Cerebellar nuclear complex (tissue), 1 donor: ENCODE data around the gene TNS3.
A peak's percentile ranks its signal among the peaks of the same experiment; 100 is the strongest.

Experiments
- DNase-seq, 2 experiments: peaks; one replicate each; lab custom pipeline; 2025; lab: John Stamatoyannopoulos, UW

Gene TNS3

GRCh38 chr7:47385536-47386125, 196.3 kb downstream of the TNS3 start:
- no peak for DNase-seq

DNA sequence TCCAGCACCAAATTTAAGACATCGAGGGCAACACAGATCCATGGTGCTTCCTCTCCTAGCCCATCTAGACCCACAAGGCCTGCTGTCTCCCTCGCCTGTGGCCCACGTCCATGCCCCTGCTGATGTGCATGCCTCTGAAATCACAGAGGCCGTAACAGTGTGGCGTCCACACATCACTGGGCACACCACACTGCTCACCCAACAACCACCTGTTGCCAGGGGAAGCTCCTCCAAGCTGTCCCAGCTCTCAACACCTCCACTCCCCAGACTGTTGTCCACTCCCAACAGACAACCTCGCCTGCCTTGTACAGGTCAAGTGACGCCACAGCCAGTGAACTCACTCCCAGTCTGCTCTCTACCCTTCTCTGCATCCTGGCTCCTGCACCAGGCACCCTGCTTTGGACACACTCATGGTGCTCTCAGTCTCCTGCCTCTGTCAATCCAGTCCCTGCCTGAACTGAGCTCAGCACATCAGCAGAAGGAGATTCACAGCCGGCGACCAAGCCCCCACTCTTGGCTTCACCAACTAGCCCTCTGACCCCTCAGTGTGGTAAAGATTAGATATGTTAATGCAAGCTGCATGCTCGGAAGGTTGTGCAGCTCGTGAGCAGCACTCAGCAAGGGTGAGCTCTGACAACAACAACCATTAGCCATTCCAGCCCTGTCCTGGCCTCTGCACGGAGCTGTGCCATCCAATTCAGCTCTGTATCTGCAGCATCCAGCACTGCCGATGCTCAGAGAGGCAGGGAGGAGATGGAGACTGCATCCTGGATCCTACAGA, 197.0 kb downstream of the TNS3 start:
- no peak for DNase-seq

GRCh38 chr7:47383696-47384445, 198.0 kb downstream of the TNS3 start:
- DNase-seq = no peak

DNA sequence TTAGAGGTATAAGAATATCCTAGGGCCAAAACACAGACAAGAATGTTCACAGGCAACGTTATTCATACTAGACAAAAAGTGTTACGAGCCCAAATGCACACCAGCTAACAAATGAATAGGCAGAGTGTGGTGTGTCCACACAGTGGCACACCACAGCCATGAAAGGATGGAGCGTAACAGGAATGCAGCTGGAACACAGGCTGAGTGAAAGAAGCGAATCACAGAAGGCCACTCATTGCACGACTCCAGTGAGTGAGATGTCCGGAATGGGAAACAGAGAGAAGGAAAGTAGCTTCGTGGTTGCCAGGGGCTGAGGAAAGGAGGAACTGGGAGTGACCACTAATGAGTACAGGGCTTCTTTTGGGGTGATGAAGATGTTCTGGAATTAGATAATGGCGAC, 198.8 kb downstream of the TNS3 start:
- no peak for DNase-seq

DNA sequence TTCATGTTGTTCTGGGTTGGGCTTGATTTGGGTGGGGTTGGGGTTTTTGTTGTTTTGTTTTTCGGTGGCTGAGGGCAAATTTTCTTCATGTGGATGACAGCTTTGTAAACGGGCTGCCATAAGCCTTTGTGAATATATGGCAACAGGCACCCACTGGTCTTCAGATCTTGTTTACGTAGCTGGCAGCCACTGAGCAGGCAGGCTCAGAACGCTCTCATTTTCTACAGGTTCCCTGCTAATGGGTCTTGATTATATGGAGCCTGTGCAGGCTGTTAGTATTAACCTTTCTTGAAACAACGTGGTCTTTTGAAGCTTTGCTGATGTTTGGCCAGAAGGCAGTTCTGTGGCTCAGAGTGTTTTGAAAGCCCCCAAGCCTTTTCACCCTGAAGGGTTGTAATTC, 199.7 kb downstream of the TNS3 start:
- no peak for DNase-seq

GRCh38 chr7:47381134-47381495, 200.8 kb downstream of the TNS3 start:
- no peak for DNase-seq

GRCh38 chr7:47380325-47381133, 201.4 kb downstream of the TNS3 start:
- DNase-seq = no peak

DNA sequence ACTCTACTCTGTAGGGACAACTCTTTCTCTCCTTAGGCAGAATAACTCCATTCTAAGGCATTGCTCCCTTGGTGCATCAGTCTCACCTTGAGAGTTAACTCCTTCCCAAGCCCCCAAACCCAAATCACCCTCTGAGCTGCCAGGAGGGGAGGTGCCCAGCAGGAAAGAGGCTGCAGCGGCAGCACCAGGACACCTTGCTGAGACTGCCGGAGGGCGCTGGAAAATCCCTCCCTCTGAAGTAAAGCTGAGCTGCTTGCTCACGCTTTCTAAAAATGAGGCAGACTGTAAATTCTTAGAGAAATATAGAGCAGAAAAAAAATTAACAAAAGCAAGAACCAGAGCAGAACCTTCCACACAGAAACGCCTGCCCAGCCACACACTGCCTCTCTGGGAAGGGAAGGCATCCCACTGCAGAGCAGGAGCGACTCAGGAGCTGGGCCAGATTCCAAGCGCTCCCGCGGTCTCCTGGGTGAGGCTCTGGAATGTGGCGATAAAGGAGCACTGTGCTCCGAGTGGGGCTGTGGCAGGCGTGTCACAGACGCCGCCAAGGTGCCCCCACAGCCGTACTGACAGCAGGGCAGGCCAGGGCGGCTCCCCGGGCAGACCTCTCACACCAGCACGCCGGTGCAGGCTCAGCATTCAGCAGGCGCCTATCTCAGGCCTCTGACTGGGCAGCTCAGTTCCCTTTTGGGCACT, 202.1 kb downstream of the TNS3 start:
- peak; percentile 3 to 24 for DNase-seq

GRCh38 chr7:47378728-47379395, 203.0 kb downstream of the TNS3 start:
- DNase-seq = no peak

DNA sequence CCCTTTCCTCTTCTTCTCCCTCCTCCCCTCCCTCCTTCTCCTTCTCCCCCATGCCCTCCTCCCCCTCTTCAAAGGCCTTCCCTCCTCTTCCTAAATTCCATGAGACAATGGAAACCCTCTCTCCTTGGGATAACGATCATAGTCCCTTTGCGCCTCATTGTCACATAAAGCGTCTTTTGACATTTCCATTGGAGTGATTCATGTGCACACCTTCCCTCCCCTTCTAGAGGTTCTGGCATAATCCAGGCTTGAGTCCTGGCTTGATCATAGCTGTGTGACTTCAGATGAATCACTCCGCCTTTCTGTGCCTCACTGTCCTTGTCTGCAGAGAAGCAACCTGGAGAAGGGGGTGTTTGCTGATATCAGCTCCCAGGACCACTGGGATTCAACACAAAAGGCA, 204.2 kb downstream of the TNS3 start:
- no peak for DNase-seq

DNA sequence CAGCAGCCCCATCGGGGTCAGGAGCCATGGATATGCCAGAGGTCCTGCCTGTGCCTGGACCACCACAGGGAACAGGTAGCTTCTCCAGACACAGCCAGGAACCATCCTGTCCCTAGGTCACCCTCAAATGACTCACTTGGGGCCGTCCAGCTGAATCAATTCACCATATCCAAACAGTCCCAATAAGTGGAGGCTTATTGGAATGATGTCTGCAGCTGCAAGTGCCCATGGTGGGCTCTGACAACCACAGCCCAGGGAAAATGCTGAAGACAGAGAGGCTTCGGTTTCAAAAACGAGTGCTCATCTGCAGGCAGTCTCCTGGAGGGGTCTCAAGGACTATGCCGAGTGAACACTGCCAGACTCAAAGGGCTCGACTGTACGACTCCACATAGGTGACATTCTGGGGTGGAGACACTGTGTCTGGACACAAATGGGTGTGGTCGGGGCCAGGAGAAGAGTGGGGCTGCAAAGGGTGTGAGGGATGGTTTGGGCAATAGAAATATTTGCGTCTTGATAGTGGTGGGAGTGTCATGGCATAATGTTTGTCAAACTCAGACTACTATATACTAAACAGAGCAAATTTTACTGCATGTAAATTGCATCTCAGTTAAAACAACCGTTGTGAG, 204.8 kb downstream of the TNS3 start:
- DNase-seq = no peak

DNA sequence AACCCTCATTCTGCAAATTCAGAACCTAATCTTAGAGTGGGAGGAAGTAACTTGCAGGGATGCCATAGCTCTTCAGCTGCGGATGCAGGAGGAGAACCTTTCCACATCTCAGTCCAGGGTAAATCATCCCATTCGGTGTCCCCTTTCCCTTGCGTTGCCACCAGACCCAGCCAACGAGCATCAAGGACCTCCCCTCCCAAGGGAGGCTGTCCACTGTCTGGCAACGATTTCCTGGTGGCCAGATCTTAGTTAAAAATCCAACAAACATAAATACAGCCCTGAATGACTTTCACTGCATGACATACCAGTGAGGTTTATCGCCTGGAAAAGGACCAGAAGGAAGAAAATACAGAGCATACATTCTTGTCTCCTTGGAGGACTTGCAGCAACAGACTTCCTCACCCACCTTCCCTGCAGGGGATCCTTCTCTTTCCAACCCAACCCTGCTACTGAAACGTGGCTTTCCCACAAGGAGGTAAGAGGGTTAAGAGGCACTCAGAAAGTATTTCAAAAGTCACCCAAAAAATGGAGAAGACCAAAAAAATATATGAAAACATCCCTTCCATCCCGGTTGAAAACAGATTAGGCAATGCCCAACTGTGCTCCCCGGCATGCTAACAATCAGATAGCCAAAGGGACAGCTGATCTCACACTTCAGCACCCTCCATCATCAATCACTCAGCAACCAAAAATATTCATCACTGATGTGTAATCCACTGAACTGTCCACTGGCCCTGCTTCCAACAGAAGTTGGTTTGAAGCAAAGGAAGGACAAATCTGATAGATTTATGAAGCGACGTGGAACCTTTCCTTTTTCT, 206.6 kb downstream of the TNS3 start:
- DNase-seq = no peak

DNA sequence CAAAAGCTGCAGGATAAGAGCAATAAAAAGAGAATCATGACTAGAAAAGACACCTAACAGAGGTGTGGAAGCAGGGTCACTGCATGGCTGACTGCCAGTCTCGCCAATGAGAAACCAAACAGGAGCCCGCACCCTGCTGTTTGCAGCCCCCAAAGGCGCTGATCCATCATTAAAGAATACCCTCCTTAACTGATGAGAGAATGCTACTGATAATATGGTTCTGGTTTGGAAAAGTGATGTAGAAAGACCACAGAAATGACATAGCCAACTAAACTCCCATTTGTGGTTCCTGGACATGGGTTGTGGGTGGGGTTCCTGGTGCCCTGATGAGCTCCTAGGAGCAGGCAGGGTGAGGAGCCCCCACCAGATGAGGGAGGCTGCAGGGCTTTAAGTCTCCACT, 207.4 kb downstream of the TNS3 start:
- DNase-seq = no peak

DNA sequence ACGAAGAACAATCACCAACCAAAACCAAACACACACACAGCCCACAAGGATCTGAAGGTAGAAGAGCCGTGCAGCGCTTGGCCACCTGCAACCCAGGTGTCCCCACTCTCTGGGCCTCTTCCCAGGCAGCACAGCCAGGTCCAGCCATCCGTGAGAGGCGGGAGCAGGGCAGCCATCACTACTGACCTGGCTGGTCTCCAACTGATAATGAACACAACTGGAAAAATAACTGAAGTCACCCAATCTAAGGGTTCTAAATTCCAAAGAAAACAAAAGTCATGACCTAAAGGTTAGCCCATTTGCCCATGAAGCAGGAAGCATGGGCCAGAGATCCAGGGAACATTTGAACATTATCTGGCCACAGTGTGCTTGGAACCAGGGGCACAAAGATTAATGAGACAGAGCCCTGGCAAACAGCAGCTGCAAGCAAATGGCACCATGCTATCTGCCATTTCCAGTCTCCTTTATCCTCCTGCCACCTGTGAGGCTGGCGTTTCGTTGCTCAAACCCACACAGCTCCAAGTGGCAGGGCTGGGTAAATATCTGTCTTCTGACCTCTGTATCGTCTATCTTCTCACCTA, 207.9 kb downstream of the TNS3 start:
- no peak for DNase-seq

- peak; percentile 47 to 76 for DNase-seq
These were observed 210.1 kb downstream of the TNS3 start for GRCh38 chr7:47371733-47372368.

- DNase-seq = no peak
These were observed 210.6 kb downstream of the TNS3 start for GRCh38 chr7:47371317-47371716.

- no peak for DNase-seq
These were observed 211.4 kb downstream of the TNS3 start for GRCh38 chr7:47370461-47371042.

GRCh38 chr7:47369736-47370135, 212.2 kb downstream of the TNS3 start:
- no peak for DNase-seq
